ENCODE measurements around the gene ZNF112. TPM values are rescaled to one million over a fixed set of nuclear protein-coding genes. Genes with fewer than 3 reads are reported as not detected.

Gene ZNF112
- polyA plus RNA-seq, 1 of the 3 experiments (the other 2 are of a cell fraction) = 2.5 TPM

GRCh38 chr19:44371815-44372480 is 15.5 kb upstream of the ZNF112 start:
- H3K36me3 ChIP-seq (replicated peaks in 1 of 2; ENCODE audit: control insufficient read depth in 1 of 2, insufficient read depth in 2 of 2, low read length in 1 of 2) = no peaks in the 10 kb centered on the region
- H3K9me2 ChIP-seq = no peaks in the 10 kb centered on the region; the same call in 1 of the 2 replicates
- no peaks in the 10 kb centered on the region for H3K79me2 ChIP-seq (ENCODE audit: insufficient read depth)
- no peaks in the 10 kb centered on the region for H4K20me1 ChIP-seq (ENCODE audit: insufficient read depth)
- H3F3A ChIP-seq (replicated peaks; ENCODE audit: insufficient read depth) = no peaks in the 10 kb centered on the region
- H3K4me1 ChIP-seq (ENCODE audit: control insufficient read depth in 1 of 2, insufficient read depth in 2 of 2, low read depth in 1 of 2, low read length in 1 of 2) = no peaks in the 10 kb centered on the region
- H2AFZ ChIP-seq (ENCODE audit: low read depth) = no peak overlapping the region; the same call in 1 of the 2 replicates
- no peaks in the 10 kb centered on the region for H3K27me3 ChIP-seq (ENCODE audit: insufficient read depth)
- no peak overlapping the region for H3K27ac ChIP-seq (ENCODE audit: low read depth in 2 of 2, low read length in 1 of 2)
- WGBS (ENCODE audit: low lambda C conversion rate) = 50% methylated on average over 20 of the region's 20 CpGs
- TF ChIP-seq TEAD4 (IDR thresholded peaks at IDR 0.05; ENCODE audit: borderline replicate concordance, insufficient read depth) = no peak
- no peak for TF ChIP-seq IRF3 (IDR thresholded peaks at IDR 0.05; ENCODE audit: low read depth, low read length)
- no peak for TF ChIP-seq TCF12 (IDR thresholded peaks at IDR 0.05)
- no peak for TF ChIP-seq RFX5 (IDR thresholded peaks at IDR 0.05; ENCODE audit: low read length)
- TF ChIP-seq PBX3 (IDR thresholded peaks at IDR 0.05) = no peak
- no peak for TF ChIP-seq USF2 (IDR thresholded peaks at IDR 0.05; ENCODE audit: borderline replicate concordance, low read depth, low read length)
- no peak for TF ChIP-seq ZBTB33 (IDR thresholded peaks at IDR 0.05; ENCODE audit: borderline replicate concordance, low read depth)
- no peak for TF ChIP-seq RCOR1 (IDR thresholded peaks at IDR 0.05; ENCODE audit: low read length)
- CTCF ChIA-PET = no interaction called here
- DNase-seq = no peak
- POLR2A ChIA-PET = no interaction called here
- H3K9ac ChIP-seq = no peak overlapping the region
- no peak overlapping the region for H3K4me2 ChIP-seq
- H3K4me3 ChIP-seq (ENCODE audit: low read depth in 2 of 2, low read length in 1 of 2) = no peak overlapping the region
- H3K9me3 ChIP-seq = no peaks in the 10 kb centered on the region

GRCh38 chr19:44367024-44367423 is 10.5 kb upstream of the ZNF112 start:
- no peaks in the 10 kb centered on the region for H3K4me1 ChIP-seq (ENCODE audit: control insufficient read depth in 1 of 2, insufficient read depth in 2 of 2, low read depth in 1 of 2, low read length in 1 of 2)
- H3K36me3 ChIP-seq (replicated peaks in 1 of 2; ENCODE audit: control insufficient read depth in 1 of 2, insufficient read depth in 2 of 2, low read length in 1 of 2) = no peaks in the 10 kb centered on the region
- no peaks in the 10 kb centered on the region for H3K9me2 ChIP-seq
- H3K4me2 ChIP-seq = no peak overlapping the region
- H3K27me3 ChIP-seq (ENCODE audit: insufficient read depth) = no peaks in the 10 kb centered on the region
- H3K27ac ChIP-seq (ENCODE audit: low read depth in 2 of 2, low read length in 1 of 2) = no peak overlapping the region
- WGBS (ENCODE audit: low lambda C conversion rate) = 71% methylated on average over 17 of the region's 17 CpGs
- H3F3A ChIP-seq (replicated peaks; ENCODE audit: insufficient read depth) = no peaks in the 10 kb centered on the region
- TF ChIP-seq MXI1 (IDR thresholded peaks at IDR 0.05; ENCODE audit: low read depth, low read length) = no peak
- TF ChIP-seq REST (IDR thresholded peaks at IDR 0.05; ENCODE audit: low read depth, low read length) = no peak
- no peak for TF ChIP-seq GATA2 (CRISPR knock-in tag; IDR thresholded peaks at IDR 0.05)
- TF ChIP-seq MAX (IDR thresholded peaks at IDR 0.05; ENCODE audit: low read depth) = no peak
- TF ChIP-seq MEF2A (IDR thresholded peaks at IDR 0.05; ENCODE audit: borderline replicate concordance, low read depth) = no peak
- TF ChIP-seq FOXM1 (IDR thresholded peaks at IDR 0.05; ENCODE audit: low read depth) = no peak
- TF ChIP-seq RCOR1 (IDR thresholded peaks at IDR 0.05; ENCODE audit: low read length) = no peak
- TF ChIP-seq TCF12 (IDR thresholded peaks at IDR 0.05) = no peak
- no peaks in the 10 kb centered on the region for H4K20me1 ChIP-seq (ENCODE audit: insufficient read depth)
- H3K9ac ChIP-seq = no peak overlapping the region
- DNase-seq = no peak
- no peak overlapping the region for H3K4me3 ChIP-seq (ENCODE audit: low read depth in 2 of 2, low read length in 1 of 2)
- no peaks in the 10 kb centered on the region for H3K79me2 ChIP-seq (ENCODE audit: insufficient read depth)
- CTCF ChIA-PET = no interaction called here
- no peak overlapping the region for H2AFZ ChIP-seq (ENCODE audit: low read depth)
- H3K9me3 ChIP-seq = no peaks in the 10 kb centered on the region
- POLR2A ChIA-PET = no interaction called here

Measured in SK-N-SH (cell line).